ENCODE data around the gene EDNRA.

GRCh38 chr4:147491086-147491485 is 10.2 kb downstream of the EDNRA start:
- no peak for TF ChIP-seq GABPB1 (CRISPR knock-in tag; IDR thresholded peaks at IDR 0.05)
- TF ChIP-seq ZNF121 (CRISPR knock-in tag; conservative IDR thresholded peaks at IDR 0.05), result no peak
- TF ChIP-seq E2F6 (IDR thresholded peaks at IDR 0.05; ENCODE audit: borderline replicate concordance in 1 of 2, extremely low read depth in 1 of 2, insufficient read depth in 1 of 2, insufficient read length in 1 of 2, low read depth in 1 of 2, low read length in 1 of 2, poor library complexity in 1 of 2, severe bottlenecking in 1 of 2), result no peak
- TF ChIP-seq MED1 (CRISPR knock-in tag; IDR thresholded peaks at IDR 0.05; ENCODE audit: borderline replicate concordance), result no peak
- no peak for TF ChIP-seq ZNF274 (IDR thresholded peaks at IDR 0.05; ENCODE audit: borderline replicate concordance, low read depth, low read length)
- TF ChIP-seq JUN (IDR thresholded peaks at IDR 0.05; ENCODE audit: borderline replicate concordance, low read depth, low read length), result no peak
- no peak for TF ChIP-seq JUN (CRISPR knock-in tag; IDR thresholded peaks at IDR 0.05; ENCODE audit: borderline replicate concordance)
- no peak for TF ChIP-seq FOSL1 (tag; conservative IDR thresholded peaks at IDR 0.05)
- no peak for TF ChIP-seq ZFX (CRISPR knock-in tag; IDR thresholded peaks at IDR 0.05)
- no peak for TF ChIP-seq FOXP1 (CRISPR knock-in tag; IDR thresholded peaks at IDR 0.05)
- no peak for TF ChIP-seq RBM25 (IDR thresholded peaks at IDR 0.05; ENCODE audit: low read depth, low read length, severe bottlenecking)
